ENCODE measurements around the gene RCSD1. TPM values are rescaled to one million over a fixed set of nuclear protein-coding genes. Genes with fewer than 3 reads are reported as not detected.

Gene RCSD1
- total and polyA plus RNA-seq, 2 of the 13 experiments (the other 11 are each of a cell fraction or from before 2014, with no cell fraction given): not detected

- TF ChIP-seq TBX2 (CRISPR knock-in tag; IDR thresholded peaks at IDR 0.05; ENCODE audit: borderline replicate concordance): no peak
- TF ChIP-seq MZF1 (CRISPR knock-in tag; IDR thresholded peaks at IDR 0.05; ENCODE audit: borderline replicate concordance): no peak
- no peak for TF ChIP-seq TCF7L2 (IDR thresholded peaks at IDR 0.05; ENCODE audit: low read depth, low read length)
- TF ChIP-seq EHMT2 (IDR thresholded peaks at IDR 0.05; ENCODE audit: borderline replicate concordance, low read depth, low read length): no peak
- TF ChIP-seq PITX1 (CRISPR knock-in tag; IDR thresholded peaks at IDR 0.05): no peak
- TF ChIP-seq TEAD3 (CRISPR knock-in tag; optimal IDR thresholded peaks at IDR 0.05; ENCODE audit: borderline replicate concordance): no peak
- no peak for TF ChIP-seq ZBTB14 (CRISPR knock-in tag; IDR thresholded peaks at IDR 0.05)
- 0 out of 2 replicates have a peak, but pooled peaks have one; percentile 44 for TF ChIP-seq ZNF329 (CRISPR knock-in tag; IDR thresholded peaks at IDR 0.05; ENCODE audit: low read depth)
- no peak for TF ChIP-seq IRF2 (CRISPR knock-in tag; IDR thresholded peaks at IDR 0.05)
- TF ChIP-seq SCMH1 (CRISPR knock-in tag; IDR thresholded peaks at IDR 0.05; ENCODE audit: borderline replicate concordance): no peak
- TF ChIP-seq, protein P1, sequence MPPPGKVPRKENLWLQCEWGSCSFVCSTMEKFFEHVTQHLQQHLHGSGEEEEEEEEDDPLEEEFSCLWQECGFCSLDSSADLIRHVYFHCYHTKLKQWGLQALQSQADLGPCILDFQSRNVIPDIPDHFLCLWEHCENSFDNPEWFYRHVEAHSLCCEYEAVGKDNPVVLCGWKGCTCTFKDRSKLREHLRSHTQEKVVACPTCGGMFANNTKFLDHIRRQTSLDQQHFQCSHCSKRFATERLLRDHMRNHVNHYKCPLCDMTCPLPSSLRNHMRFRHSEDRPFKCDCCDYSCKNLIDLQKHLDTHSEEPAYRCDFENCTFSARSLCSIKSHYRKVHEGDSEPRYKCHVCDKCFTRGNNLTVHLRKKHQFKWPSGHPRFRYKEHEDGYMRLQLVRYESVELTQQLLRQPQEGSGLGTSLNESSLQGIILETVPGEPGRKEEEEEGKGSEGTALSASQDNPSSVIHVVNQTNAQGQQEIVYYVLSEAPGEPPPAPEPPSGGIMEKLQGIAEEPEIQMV (CRISPR knock-in tag; IDR thresholded peaks at IDR 0.05; ENCODE audit: low read depth): no peak
- TF ChIP-seq ERF (CRISPR knock-in tag; IDR thresholded peaks at IDR 0.05): no peak
- TF ChIP-seq ZFP36L2 (CRISPR knock-in tag; IDR thresholded peaks at IDR 0.05): no peak
- no peak for TF ChIP-seq HNF4G (IDR thresholded peaks at IDR 0.05; ENCODE audit: borderline replicate concordance, low read depth, low read length)
- TF ChIP-seq HNF4G (CRISPR knock-in tag; IDR thresholded peaks at IDR 0.05; ENCODE audit: borderline replicate concordance, low read depth): no peak
- no peak for TF ChIP-seq ZNF878 (CRISPR knock-in tag; IDR thresholded peaks at IDR 0.05)
- TF ChIP-seq SALL1 (CRISPR knock-in tag; IDR thresholded peaks at IDR 0.05): no peak
- no peak for TF ChIP-seq ZNF7 (CRISPR knock-in tag; IDR thresholded peaks at IDR 0.05)
- TF ChIP-seq ZNF414 (CRISPR knock-in tag; IDR thresholded peaks at IDR 0.05): no peak
- TF ChIP-seq ZSCAN21 (CRISPR knock-in tag; IDR thresholded peaks at IDR 0.05; ENCODE audit: borderline replicate concordance): no peak
- TF ChIP-seq SKI (IDR thresholded peaks at IDR 0.05; ENCODE audit: partially characterized antibody): no peak
- TF ChIP-seq THAP11 (CRISPR knock-in tag; IDR thresholded peaks at IDR 0.05): no peak
- no peak for TF ChIP-seq ZNF441 (CRISPR knock-in tag; IDR thresholded peaks at IDR 0.05; ENCODE audit: borderline replicate concordance)
- TF ChIP-seq, protein P2, sequence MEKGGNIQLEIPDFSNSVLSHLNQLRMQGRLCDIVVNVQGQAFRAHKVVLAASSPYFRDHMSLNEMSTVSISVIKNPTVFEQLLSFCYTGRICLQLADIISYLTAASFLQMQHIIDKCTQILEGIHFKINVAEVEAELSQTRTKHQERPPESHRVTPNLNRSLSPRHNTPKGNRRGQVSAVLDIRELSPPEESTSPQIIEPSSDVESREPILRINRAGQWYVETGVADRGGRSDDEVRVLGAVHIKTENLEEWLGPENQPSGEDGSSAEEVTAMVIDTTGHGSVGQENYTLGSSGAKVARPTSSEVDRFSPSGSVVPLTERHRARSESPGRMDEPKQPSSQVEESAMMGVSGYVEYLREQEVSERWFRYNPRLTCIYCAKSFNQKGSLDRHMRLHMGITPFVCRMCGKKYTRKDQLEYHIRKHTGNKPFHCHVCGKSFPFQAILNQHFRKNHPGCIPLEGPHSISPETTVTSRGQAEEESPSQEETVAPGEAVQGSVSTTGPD (CRISPR knock-in tag; IDR thresholded peaks at IDR 0.05): no peak
- 0 out of 2 replicates have a peak, but pooled peaks have one; percentile 19 for TF ChIP-seq ZNF138 (CRISPR knock-in tag; IDR thresholded peaks at IDR 0.05; ENCODE audit: low read depth)
- no peak for TF ChIP-seq NKX3-1 (CRISPR knock-in tag; IDR thresholded peaks at IDR 0.05)
- no peak for TF ChIP-seq NCOA5 (CRISPR knock-in tag; IDR thresholded peaks at IDR 0.05)
- TF ChIP-seq ZNF749 (CRISPR knock-in tag; IDR thresholded peaks at IDR 0.05; ENCODE audit: borderline replicate concordance): no peak
- TF ChIP-seq PRMT3 (CRISPR knock-in tag; IDR thresholded peaks at IDR 0.05; ENCODE audit: borderline replicate concordance, low read depth): no peak
Observed at GRCh38 chr1:167714098-167714438, 84.0 kb downstream of the RCSD1 start (continued).
